Smooth muscle cell (in vitro differentiated cells): ENCODE measurements around the gene NUDT1. TPM values are rescaled to one million over a fixed set of nuclear protein-coding genes. Genes with fewer than 3 reads are reported as not detected.

Experiments
- DNase-seq: peaks from one replicate; lab custom pipeline; 2025; ENCODE audit not compliant: unreplicated experiment; lab: John Stamatoyannopoulos, UW
- H2AFZ ChIP-seq: fragments of 200-600 bp; sonication (generic); 2 replicates; pipeline ENCODE4 v1.6.0; 2016; ENCODE audit warnings: antibody characterized with exemption, low read depth, mild to moderate bottlenecking
- H3F3A ChIP-seq: fragments of 200-600 bp; sonication (generic); 2 replicates; pipeline ENCODE4 v1.6.0; 2017; ENCODE audit warnings: antibody characterized with exemption, low read depth
- H3K27ac ChIP-seq: fragments of 200-600 bp; sonication (generic); 2 replicates; pipeline ENCODE4 v1.5.1; 2016; ENCODE audit warnings: low read depth, mild to moderate bottlenecking
- H3K27me3 ChIP-seq: fragments of 200-600 bp; sonication (generic); 2 replicates; pipeline ENCODE4 v1.6.1; 2016; ENCODE audit warnings: low read depth, mild to moderate bottlenecking
- H3K36me3 ChIP-seq: fragments of 200-600 bp; sonication (generic); 2 replicates; pipeline ENCODE4 v1.5.1; 2016; ENCODE audit warnings: low read depth
- H3K4me1 ChIP-seq: fragments of 200-600 bp; sonication (generic); 2 replicates; pipeline ENCODE4 v1.5.1; 2016; ENCODE audit warnings: low read depth
- H3K4me2 ChIP-seq: fragments of 200-600 bp; sonication (generic); 2 replicates; pipeline ENCODE4 v1.6.0; 2016; ENCODE audit warnings: mild to moderate bottlenecking
- H3K4me3 ChIP-seq: fragments of 200-600 bp; sonication (generic); 2 replicates; pipeline ENCODE4 v1.5.1; 2016; ENCODE audit warnings: mild to moderate bottlenecking
- H3K79me2 ChIP-seq: fragments of 200-600 bp; sonication (generic); 2 replicates; pipeline ENCODE4 v1.6.0; 2016; ENCODE audit warnings: low read depth, mild to moderate bottlenecking
- H3K9ac ChIP-seq: fragments of 200-600 bp; sonication (generic); 2 replicates; pipeline ENCODE4 v1.6.0; 2016; ENCODE audit warnings: low read depth
- H3K9me3 ChIP-seq: fragments of 200-600 bp; sonication (generic); replicated peaks from 2 replicates; pipeline ENCODE4 v1.5.1; 2016; ENCODE audit warnings: low read depth
- H4K20me1 ChIP-seq: fragments of 200-600 bp; sonication (generic); 2 replicates; pipeline ENCODE4 v1.6.0; 2016; ENCODE audit warnings: low read depth
- WGBS: methylation state at CpG from one replicate; pipeline ENCODE4 v1.1.7; 2016; ENCODE audit warnings: low lambda C conversion rate; 5-methylcytosine and 5-hydroxymethylcytosine counted together
- polyA plus RNA-seq: library from polyadenylated mRNA; unstranded; fragments of >200 nt; fragmentation: Nextera tagmentation; extraction: Ambion mirVana; gene quantifications from 2 replicates; pipeline ENCODE4 v1.2.1, GENCODE V29; 2016
- total RNA-seq: library from RNA; depleted of rRNA; stranded (reverse); fragments of >200 nt; gene quantifications from 2 replicates; pipeline ENCODE4 v1.2.3, GENCODE V29; 2014
- TF ChIP-seq, protein P1 (sequence below): fragments of 200-600 bp; sonication (generic); IDR thresholded peaks from 2 replicates; pipeline ENCODE4 v1.5.1; 2017; ENCODE audit warnings: borderline replicate concordance, mild to moderate bottlenecking, antibody characterized with exemption; ENCODE audit not compliant: insufficient read depth, poor library complexity, severe bottlenecking

Gene NUDT1
- total and polyA plus RNA-seq, 2 experiments from 2014 or later = 20.7 to 46.0 TPM

DNA sequence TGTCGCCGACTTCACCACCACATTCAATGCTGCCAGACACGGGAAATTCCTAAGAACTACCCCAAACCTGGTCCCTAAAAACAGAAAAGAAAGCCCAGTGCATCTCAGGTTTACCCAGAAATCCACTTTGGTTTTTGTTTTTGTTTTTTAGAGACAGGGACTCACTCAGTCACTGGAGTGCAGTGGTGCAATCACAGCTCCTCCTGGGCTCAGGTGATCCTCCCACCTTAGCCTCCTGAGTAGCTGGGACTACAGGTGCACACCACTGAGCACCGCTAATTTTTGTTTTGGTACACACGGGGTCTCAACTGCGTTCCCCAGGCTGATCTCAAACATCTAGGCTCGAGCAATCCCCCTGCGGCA is 32.1 kb upstream of the NUDT1 start:
- H2AFZ ChIP-seq = no peak overlapping the region
- peaks cover 16% of the 10 kb centered on the region for H4K20me1 ChIP-seq
- H3K36me3 ChIP-seq = no peaks in the 10 kb centered on the region
- no peak overlapping the region for H3K27ac ChIP-seq
- no peak overlapping the region for H3K9ac ChIP-seq
- no peaks in the 10 kb centered on the region for H3K27me3 ChIP-seq
- no peaks in the 10 kb centered on the region for H3K4me1 ChIP-seq
- no peak for DNase-seq
- H3K4me2 ChIP-seq = no peak overlapping the region
- H3F3A ChIP-seq = no peaks in the 10 kb centered on the region
- no peaks in the 10 kb centered on the region for H3K79me2 ChIP-seq
- TF ChIP-seq, protein P1, sequence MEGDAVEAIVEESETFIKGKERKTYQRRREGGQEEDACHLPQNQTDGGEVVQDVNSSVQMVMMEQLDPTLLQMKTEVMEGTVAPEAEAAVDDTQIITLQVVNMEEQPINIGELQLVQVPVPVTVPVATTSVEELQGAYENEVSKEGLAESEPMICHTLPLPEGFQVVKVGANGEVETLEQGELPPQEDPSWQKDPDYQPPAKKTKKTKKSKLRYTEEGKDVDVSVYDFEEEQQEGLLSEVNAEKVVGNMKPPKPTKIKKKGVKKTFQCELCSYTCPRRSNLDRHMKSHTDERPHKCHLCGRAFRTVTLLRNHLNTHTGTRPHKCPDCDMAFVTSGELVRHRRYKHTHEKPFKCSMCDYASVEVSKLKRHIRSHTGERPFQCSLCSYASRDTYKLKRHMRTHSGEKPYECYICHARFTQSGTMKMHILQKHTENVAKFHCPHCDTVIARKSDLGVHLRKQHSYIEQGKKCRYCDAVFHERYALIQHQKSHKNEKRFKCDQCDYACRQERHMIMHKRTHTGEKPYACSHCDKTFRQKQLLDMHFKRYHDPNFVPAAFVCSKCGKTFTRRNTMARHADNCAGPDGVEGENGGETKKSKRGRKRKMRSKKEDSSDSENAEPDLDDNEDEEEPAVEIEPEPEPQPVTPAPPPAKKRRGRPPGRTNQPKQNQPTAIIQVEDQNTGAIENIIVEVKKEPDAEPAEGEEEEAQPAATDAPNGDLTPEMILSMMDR = no peak
- WGBS = 98% methylated on average over 8 of the region's 8 CpGs
- H3K9me3 ChIP-seq = no peaks in the 10 kb centered on the region
- H3K4me3 ChIP-seq = no peak overlapping the region

DNA sequence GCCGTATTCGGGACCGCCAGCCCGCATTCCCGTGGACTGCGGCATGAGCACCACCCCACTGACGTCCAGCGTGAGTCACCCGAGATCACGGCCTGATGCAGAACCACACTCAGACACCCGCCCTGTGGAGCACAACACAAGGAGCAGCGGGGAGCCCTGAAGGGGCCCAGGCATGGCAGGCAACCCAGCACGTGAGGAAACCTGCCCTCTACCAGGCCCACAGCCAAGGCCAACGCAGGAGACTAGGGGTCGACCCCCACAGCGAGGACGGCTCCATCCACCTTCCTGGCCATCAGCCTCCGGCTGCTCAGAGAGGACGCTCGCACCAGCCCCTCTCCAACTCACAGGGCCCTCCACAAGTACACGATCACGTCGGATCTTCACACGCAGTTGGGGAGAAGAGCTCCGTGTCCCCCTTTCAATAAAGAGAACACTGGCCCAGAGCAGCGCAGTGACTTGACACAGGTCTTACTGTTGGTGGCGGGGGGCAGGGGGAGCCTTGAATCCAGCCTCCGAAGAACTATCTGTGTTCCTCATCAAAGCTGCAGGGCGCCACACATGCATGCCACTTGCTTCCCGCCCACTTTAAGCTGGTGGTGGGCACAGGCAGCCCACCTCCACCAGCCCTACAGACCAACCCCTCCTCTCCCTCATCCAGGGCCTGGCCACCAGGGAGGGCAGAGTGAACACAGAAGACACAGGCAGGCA is 31.3 kb upstream of the NUDT1 start:
- Histone ChIP-seq H3K27me3 (no peaks in the 10 kb centered on the region), H3K4me3 (no peak overlapping the region), H3K9ac (no peak overlapping the region), H3K79me2 (no peaks in the 10 kb centered on the region), H3K9me3 (no peaks in the 10 kb centered on the region), H3K4me2 (no peak overlapping the region), H3K4me1 (no peaks in the 10 kb centered on the region), H2AFZ (no peak overlapping the region), H3K27ac (no peak overlapping the region), H4K20me1 (peaks cover 16% of the 10 kb centered on the region), H3F3A (no peaks in the 10 kb centered on the region), H3K36me3 (peaks cover 3% of the 10 kb centered on the region)
- WGBS = 96% methylated on average over 30 of the region's 30 CpGs
- no peak for DNase-seq
- TF ChIP-seq, protein P1 = no peak

DNA sequence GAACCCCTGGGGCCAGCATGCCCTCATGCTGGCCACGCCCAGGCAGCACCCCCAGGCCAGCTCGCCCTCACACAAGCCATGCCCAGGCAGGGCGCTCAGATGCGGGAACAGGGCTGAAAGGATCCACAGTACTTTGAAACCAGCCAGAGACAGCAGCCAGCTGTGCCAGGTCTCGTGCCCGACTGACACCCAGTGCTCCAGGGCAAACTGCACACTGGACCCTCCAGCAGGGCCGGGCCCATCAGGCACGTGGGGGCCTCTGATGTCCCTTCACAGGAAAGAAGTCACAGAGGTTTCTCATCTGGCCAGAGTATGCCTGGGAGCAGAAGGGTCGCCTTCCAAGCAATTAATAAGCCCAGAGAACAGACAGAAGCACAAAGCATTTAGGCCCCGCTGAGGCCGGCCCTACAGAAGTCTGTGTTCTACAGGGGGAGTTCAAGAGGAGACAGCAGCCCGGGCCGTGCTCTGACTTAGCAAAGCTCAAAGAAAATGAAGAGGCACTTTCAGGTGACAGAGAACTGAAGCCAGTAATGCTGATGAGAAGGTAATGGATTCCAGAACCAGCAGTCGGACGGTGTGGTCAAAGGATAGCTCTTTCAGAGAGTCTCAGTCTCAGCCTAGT is 30.7 kb upstream of the NUDT1 start:
- H3K27ac ChIP-seq = no peak overlapping the region
- 96% methylated on average over 15 of the region's 15 CpGs for WGBS

More for the DNA sequence above, 30.7 kb upstream of the NUDT1 start:
- Histone ChIP-seq H3K36me3 (peaks cover 3% of the 10 kb centered on the region), H3K79me2 (no peaks in the 10 kb centered on the region), H4K20me1 (peaks cover 16% of the 10 kb centered on the region), H3K27me3 (no peaks in the 10 kb centered on the region), H3K9ac (no peak overlapping the region), H3K4me2 (no peak overlapping the region), H3K4me1 (no peaks in the 10 kb centered on the region), H3K9me3 (no peaks in the 10 kb centered on the region), H2AFZ (no peak overlapping the region), H3K4me3 (no peak overlapping the region), H3F3A (no peaks in the 10 kb centered on the region)
- TF ChIP-seq, protein P1 = no peak
- no peak for DNase-seq
